Dermis microvascular lymphatic vessel endothelial cell (primary cell): ENCODE results near the gene KRT222. TPM values are rescaled to one million over a fixed set of nuclear protein-coding genes. Genes with fewer than 3 reads are reported as not detected.
A peak's percentile ranks its signal among the peaks of the same experiment; 100 is the strongest.

Experiments used
- DNase-seq, 2 donors: peaks; one replicate each; pipeline versions ENCODE4 v3.0.0 to v3.0.0-alpha.2; 2010; ENCODE audit warnings: low read depth in 2 of 2
- total RNA-seq: library from RNA; depleted of rRNA; stranded (reverse); fragments of >200 nt; gene quantifications from 2 replicates; pipeline ENCODE4 v1.2.1, GENCODE V29; 2014

Gene KRT222
- total RNA-seq, 1 donor from 2014 or later = 0.13 TPM

GRCh38 chr17:40615068-40615840 is 49.7 kb downstream of the KRT222 start:
- peak; percentile 51 to 64 for DNase-seq

GRCh38 chr17:40614431-40615067 is 50.4 kb downstream of the KRT222 start:
- DNase-seq = no peak

- DNase-seq = no peak
These were observed 51.4 kb downstream of the KRT222 start for GRCh38 chr17:40613467-40614154.

- no peak for DNase-seq
These were observed 52.3 kb downstream of the KRT222 start for GRCh38 chr17:40612599-40613244.

GRCh38 chr17:40611840-40612474 is 53.0 kb downstream of the KRT222 start:
- DNase-seq = no peak

- DNase-seq = no peak
These were observed 54.6 kb downstream of the KRT222 start for GRCh38 chr17:40610359-40610758.

GRCh38 chr17:40608061-40608581 is 56.9 kb downstream of the KRT222 start:
- peak in 1 of 2 donors; percentile 12 for DNase-seq

GRCh38 chr17:40607641-40608040 is 57.3 kb downstream of the KRT222 start:
- no peak for DNase-seq

- DNase-seq = no peak
These were observed 58.2 kb downstream of the KRT222 start for GRCh38 chr17:40606548-40607353.

- no peak for DNase-seq
These were observed 59.7 kb downstream of the KRT222 start for GRCh38 chr17:40605306-40605705.

Other genes with a start within 250 kb of the KRT222 start
- gene TOP2A, start 247.3 kb downstream of the KRT222 start, total RNA-seq = 27.7 and 65.5 TPM in 2 replicates
- gene IGFBP4, start 221.7 kb downstream of the KRT222 start, total RNA-seq = 189 and 415 TPM in 2 replicates
- not detected in 2 replicates for gene TNS4, start 163.6 kb downstream of the KRT222 start, total RNA-seq
- gene CCR7, start 99.7 kb downstream of the KRT222 start, total RNA-seq = under 0.01 TPM in 1 of 2 replicates, not detected in the other
- 61.1 and 63.3 TPM in 2 replicates for gene SMARCE1, start 17.4 kb downstream of the KRT222 start, total RNA-seq
- not detected in 2 replicates for gene KRT24, start 38.6 kb upstream of the KRT222 start, total RNA-seq
- gene KRT25, start 90.2 kb upstream of the KRT222 start, total RNA-seq = not detected in 2 replicates
- not detected in 2 replicates for gene KRT26, start 107.0 kb upstream of the KRT222 start, total RNA-seq
- not detected in 2 replicates for gene KRT27, start 117.4 kb upstream of the KRT222 start, total RNA-seq
- gene KRT28, start 134.8 kb upstream of the KRT222 start, total RNA-seq = not detected in 2 replicates
- gene KRT10, start 157.4 kb upstream of the KRT222 start, total RNA-seq = 1.9 and 2.3 TPM in 2 replicates
- gene KRT12, start 202.0 kb upstream of the KRT222 start, total RNA-seq = not detected in 2 replicates
- not detected in 2 replicates for gene KRT20, start 220.1 kb upstream of the KRT222 start, total RNA-seq